Karpas-422 (cell line): ENCODE measurements around the gene GNG2. TPM values are rescaled to one million over a fixed set of nuclear protein-coding genes. Genes with fewer than 3 reads are reported as not detected.

Source experiments
- DNase-seq: peaks from one replicate; pipeline ENCODE4 v3.0.0-alpha.2; 2015
- H2AFZ ChIP-seq: fragments of 200-600 bp; sonication (generic); 2 replicates; pipeline ENCODE4 v1.6.1; 2014; ENCODE audit warnings: antibody characterized with exemption, low read length, mixed read lengths
- H3K27ac ChIP-seq: fragments of 200-600 bp; sonication (generic); 2 replicates; pipeline ENCODE4 v1.5.1; 2014; ENCODE audit warnings: mild to moderate bottlenecking, low read length, moderate library complexity
- H3K27me3 ChIP-seq: fragments of 200-600 bp; sonication (generic); 2 replicates; pipeline ENCODE4 v1.6.1; 2014; ENCODE audit warnings: low read length, mixed read lengths
- H3K36me3 ChIP-seq: fragments of 200-600 bp; sonication (generic); 2 replicates; pipeline ENCODE4 v1.6.1; 2014; ENCODE audit warnings: low read length, mixed read lengths; ENCODE audit not compliant: insufficient read depth
- H3K4me1 ChIP-seq: fragments of 200-600 bp; sonication (generic); 2 replicates; pipeline ENCODE4 v1.6.1; 2014; ENCODE audit warnings: mild to moderate bottlenecking, low read length, mixed read lengths
- H3K4me2 ChIP-seq: fragments of 200-600 bp; sonication (generic); 2 replicates; pipeline ENCODE4 v1.6.1; 2014; ENCODE audit warnings: low read length, low read depth, mild to moderate bottlenecking; ENCODE audit not compliant: poor library complexity, severe bottlenecking
- H3K4me3 ChIP-seq: fragments of 200-600 bp; sonication (generic); 2 replicates; pipeline ENCODE4 v1.5.1; 2014; ENCODE audit warnings: mild to moderate bottlenecking, antibody characterized with exemption, low read length, mixed read lengths
- H3K79me2 ChIP-seq: fragments of 200-600 bp; sonication (generic); 2 replicates; pipeline ENCODE4 v1.6.1; 2014; ENCODE audit warnings: mild to moderate bottlenecking, low read length, mixed read lengths
- H3K9ac ChIP-seq: fragments of 200-600 bp; sonication (generic); 2 replicates; pipeline ENCODE4 v1.6.0; 2014; ENCODE audit warnings: low read length
- H3K9me2 ChIP-seq: fragments of 200-600 bp; sonication (generic), shearing (Covaris generic); replicated peaks from 2 replicates; pipeline ENCODE4 v1.6.0; 2014; ENCODE audit warnings: mild to moderate bottlenecking, low read length, moderate library complexity; ENCODE audit not compliant: insufficient read depth
- H3K9me3 ChIP-seq: fragments of 300-700, 200-600 bp; sonication (generic); 2 replicates; pipeline ENCODE4 v1.6.1; 2014; ENCODE audit warnings: low read length, mixed read lengths
- H4K20me1 ChIP-seq: fragments of 200-600 bp; sonication (generic); 2 replicates; pipeline ENCODE4 v1.6.1; 2014; ENCODE audit warnings: mild to moderate bottlenecking, antibody characterized with exemption, low read length, low read depth; ENCODE audit not compliant: insufficient read depth
- total RNA-seq: library from RNA; depleted of rRNA; stranded (reverse); fragments of >200 nt; shearing (Covaris generic); gene quantifications from 2 replicates; pipeline ENCODE4 v1.2.3, GENCODE V29; 2014; ENCODE audit warnings: low replicate concordance

Gene GNG2
- total RNA-seq, 1 experiment from 2014 or later, result 351 TPM

DNA sequence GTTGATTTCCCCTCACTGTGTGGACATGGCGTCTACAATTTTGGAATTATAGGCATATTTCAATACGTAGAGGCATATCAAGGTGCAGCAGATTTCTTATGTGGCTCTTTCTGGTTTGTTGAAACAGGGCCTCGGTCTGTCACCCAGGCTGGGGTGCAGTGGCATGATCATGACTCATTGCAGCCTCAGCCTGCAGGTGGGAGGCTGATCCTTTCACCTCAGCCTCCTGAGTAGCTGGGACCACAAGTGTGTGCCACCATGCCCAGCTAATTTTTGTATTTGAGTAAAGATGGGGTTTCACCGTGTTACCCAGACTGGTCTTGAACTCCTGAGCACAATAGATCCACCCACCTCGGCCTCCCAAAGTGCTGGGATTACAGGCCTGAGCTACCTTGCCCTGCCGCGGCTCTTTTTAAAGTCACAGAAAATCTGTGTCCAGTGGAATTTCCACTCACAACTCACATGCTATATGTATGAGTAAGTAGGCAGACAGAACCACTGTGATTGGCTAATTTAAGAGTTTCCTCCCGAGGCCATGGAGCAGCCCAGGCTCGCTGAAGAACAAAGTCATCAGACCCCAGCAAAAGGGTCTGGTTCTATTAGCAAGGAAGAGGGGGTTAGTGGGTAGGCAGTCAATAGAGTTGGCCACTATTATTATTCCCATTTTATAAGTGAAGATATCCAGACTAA lies 9.1 kb downstream of the GNG2 start:
- Histone ChIP-seq H3K36me3 (0 out of 2 replicates have a peak, but pooled peaks cover 3% of the 10 kb centered on the region), H3K9me3 (no peaks in the 10 kb centered on the region), H3K4me2 (peak overlapping the region; percentile 80), H3K27me3 (no peaks in the 10 kb centered on the region), H3K27ac (peak overlapping the region; percentile 94), H3K9me2 (no peaks in the 10 kb centered on the region), H2AFZ (no peak overlapping the region), H3K9ac (peak overlapping the region; percentile 41), H3K4me3 (peak overlapping the region; percentile 30), H3K4me1 (peaks cover 97% of the 10 kb centered on the region), H4K20me1 (peaks cover 41% of the 10 kb centered on the region; the same call in 1 of the 2 replicates), H3K79me2 (peaks cover 100% of the 10 kb centered on the region)
- DNase-seq, result peak; percentile 68

DNA sequence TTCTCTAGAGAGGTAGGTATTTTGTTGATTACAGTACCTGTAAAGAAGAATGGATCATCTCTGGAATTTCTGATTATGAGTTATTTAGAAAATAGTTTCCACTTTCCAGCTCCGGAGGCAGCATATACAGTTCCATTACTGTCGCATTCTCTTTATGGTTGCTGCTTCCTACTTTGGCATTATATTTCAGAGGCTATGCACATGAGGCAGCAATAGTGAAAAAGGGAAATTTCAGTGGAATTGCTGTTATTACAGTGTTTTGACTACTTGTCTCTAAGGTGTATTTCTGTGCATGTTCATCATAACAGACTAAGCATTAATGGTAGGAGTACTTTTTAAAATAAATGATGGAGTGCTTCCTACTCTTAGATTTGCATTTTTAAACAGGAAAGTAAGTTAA lies 10.2 kb downstream of the GNG2 start:
- peak overlapping the region; percentile 30 for H3K4me3 ChIP-seq
- H2AFZ ChIP-seq, result no peak overlapping the region
- no peaks in the 10 kb centered on the region for H3K27me3 ChIP-seq
- H3K4me1 ChIP-seq, result peaks cover 96% of the 10 kb centered on the region
- 0 out of 2 replicates have a peak, but pooled peaks cover 3% of the 10 kb centered on the region for H3K36me3 ChIP-seq
- H3K9me2 ChIP-seq, result no peaks in the 10 kb centered on the region
- H3K79me2 ChIP-seq, result peaks cover 98% of the 10 kb centered on the region
- H3K9me3 ChIP-seq, result no peaks in the 10 kb centered on the region
- H3K27ac ChIP-seq, result peak overlapping the region; percentile 94
- peaks cover 34% of the 10 kb centered on the region; the same call in 1 of the 2 replicates for H4K20me1 ChIP-seq
- peak overlapping the region; percentile 41; the same call in 1 of the 2 replicates for H3K9ac ChIP-seq
- H3K4me2 ChIP-seq, result peak overlapping the region; percentile 80
- DNase-seq, result peak; percentile 55

DNA sequence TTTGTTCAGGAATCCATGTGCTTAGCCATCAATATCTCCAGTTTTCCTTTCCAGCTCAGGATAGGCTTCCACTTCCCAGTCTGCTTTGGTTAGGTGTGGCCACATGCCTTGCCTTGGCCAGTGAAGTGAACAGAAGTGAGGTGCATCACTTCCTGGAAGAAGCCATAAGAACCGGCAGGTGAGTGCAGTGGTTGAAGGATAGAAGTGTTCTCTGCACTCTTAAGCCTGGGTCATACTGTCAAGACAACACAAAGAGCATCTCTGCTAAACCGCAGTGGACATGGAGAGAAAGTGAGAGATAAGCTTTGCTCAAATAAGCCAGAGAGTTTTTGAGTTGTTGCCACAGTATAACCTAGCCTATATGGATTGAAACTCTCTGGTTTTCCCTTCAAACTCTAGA lies 11.4 kb downstream of the GNG2 start:
- Histone ChIP-seq H3K27ac (peak overlapping the region; percentile 94), H3K27me3 (no peaks in the 10 kb centered on the region), H2AFZ (no peak overlapping the region), H3K4me3 (no peak overlapping the region), H3K4me1 (peaks cover 95% of the 10 kb centered on the region), H4K20me1 (peaks cover 38% of the 10 kb centered on the region; the same call in 1 of the 2 replicates), H3K9me3 (no peaks in the 10 kb centered on the region), H3K79me2 (peaks cover 97% of the 10 kb centered on the region), H3K9ac (peak overlapping the region; percentile 2; the same call in 1 of the 2 replicates), H3K36me3 (peaks cover 9% of the 10 kb centered on the region; the same call in 1 of the 2 replicates), H3K9me2 (no peaks in the 10 kb centered on the region), H3K4me2 (peak overlapping the region; percentile 80)
- peak; percentile 62 for DNase-seq

DNA sequence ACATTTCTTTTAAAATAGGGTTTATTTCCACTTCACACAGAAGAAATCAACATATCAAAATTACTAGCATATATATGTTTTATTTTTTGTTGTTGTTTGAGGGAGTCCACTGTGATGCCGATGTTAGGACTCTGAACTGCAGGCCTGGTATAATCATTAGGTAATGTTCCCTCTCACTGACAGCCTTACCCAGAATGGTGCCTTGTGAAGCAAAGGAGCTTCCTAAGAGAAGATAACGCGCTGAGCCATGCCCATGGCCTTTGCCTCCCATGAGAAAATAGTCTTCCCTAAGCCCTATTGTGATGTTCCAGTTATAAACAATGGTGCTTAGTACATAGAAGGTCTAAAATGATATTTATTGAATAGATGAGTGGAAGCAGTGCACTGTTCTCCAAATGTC lies 12.0 kb downstream of the GNG2 start:
- H3K4me1 ChIP-seq, result peaks cover 95% of the 10 kb centered on the region
- no peak overlapping the region for H3K4me3 ChIP-seq
- peaks cover 97% of the 10 kb centered on the region for H3K79me2 ChIP-seq
- no peak overlapping the region for H2AFZ ChIP-seq
- H3K27ac ChIP-seq, result peak overlapping the region; percentile 94
- H3K9ac ChIP-seq, result peak overlapping the region; percentile 21
- H4K20me1 ChIP-seq, result peaks cover 37% of the 10 kb centered on the region; the same call in 1 of the 2 replicates
- peaks cover 14% of the 10 kb centered on the region for H3K36me3 ChIP-seq
- H3K27me3 ChIP-seq, result no peaks in the 10 kb centered on the region
- H3K9me2 ChIP-seq, result no peaks in the 10 kb centered on the region
- DNase-seq, result no peak
- peak overlapping the region; percentile 80 for H3K4me2 ChIP-seq
- no peaks in the 10 kb centered on the region for H3K9me3 ChIP-seq

DNA sequence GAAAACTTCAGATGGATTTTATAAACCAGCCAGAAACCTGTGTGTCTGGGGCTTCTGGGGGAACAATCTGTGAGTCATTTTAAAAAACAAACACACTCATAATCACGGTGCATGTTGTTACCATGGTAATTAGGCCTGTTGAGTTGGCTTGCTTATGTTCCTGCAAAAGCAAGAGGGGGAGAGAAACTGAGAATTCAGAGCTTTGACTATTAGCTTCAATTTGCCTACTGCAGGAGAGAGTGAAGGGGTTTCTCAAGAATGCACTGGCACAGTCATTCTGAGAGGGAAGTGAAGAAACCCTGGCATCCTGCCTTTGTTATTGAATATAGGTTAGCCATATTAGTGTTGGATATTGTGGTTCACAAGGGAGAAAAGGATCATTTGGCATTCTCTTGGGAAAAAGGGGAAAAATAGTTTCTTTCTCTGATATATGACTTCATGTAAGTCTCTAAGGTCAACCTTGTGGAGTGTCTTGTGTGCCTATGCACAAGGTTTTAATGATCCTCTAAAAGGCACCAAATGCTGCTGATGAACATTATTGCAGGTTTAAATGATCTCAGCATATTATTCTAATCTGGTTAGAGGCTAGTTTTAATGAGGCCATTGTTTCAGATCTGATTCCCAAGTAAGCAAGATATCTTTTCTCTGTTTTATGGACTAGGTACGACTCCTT lies 12.9 kb downstream of the GNG2 start:
- peak; percentile 79 for DNase-seq
- Histone ChIP-seq H3K9ac (peak overlapping the region; percentile 21), H3K36me3 (peaks cover 24% of the 10 kb centered on the region), H3K9me2 (no peaks in the 10 kb centered on the region), H3K9me3 (no peaks in the 10 kb centered on the region), H3K4me2 (peak overlapping the region; percentile 80), H3K4me1 (peaks cover 95% of the 10 kb centered on the region), H3K4me3 (0 out of 2 replicates have a peak overlapping the region, but pooled peaks have one; percentile 2), H3K27ac (peak overlapping the region; percentile 94), H3K79me2 (peaks cover 97% of the 10 kb centered on the region), H2AFZ (no peak overlapping the region), H3K27me3 (no peaks in the 10 kb centered on the region), H4K20me1 (peaks cover 29% of the 10 kb centered on the region; the same call in 1 of the 2 replicates)

DNA sequence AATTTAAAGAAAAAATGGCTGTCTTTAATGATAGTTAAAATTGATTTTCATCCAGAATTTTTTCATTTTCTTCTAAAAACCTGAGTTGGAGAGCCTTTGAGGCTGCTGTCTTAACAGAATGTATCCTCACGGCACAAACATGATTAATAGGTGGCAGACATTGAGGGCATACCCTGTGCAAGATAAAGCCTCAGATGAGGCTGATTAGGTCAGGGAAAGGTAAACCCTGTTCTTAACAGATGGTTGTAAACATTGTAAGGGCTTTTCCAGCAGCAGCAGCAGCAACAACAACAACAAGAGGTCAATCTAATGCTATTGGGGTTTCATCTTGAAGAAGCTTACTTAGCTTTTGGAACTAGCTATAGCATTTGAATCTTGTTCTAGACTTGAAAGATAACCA lies 17.4 kb downstream of the GNG2 start:
- Histone ChIP-seq H3K27ac (peak overlapping the region; percentile 61), H3K4me1 (peaks cover 89% of the 10 kb centered on the region), H3K9ac (no peak overlapping the region), H4K20me1 (peaks cover 25% of the 10 kb centered on the region; the same call in 1 of the 2 replicates), H3K27me3 (no peaks in the 10 kb centered on the region), H2AFZ (no peak overlapping the region), H3K9me2 (no peaks in the 10 kb centered on the region), H3K36me3 (peaks cover 49% of the 10 kb centered on the region), H3K9me3 (no peaks in the 10 kb centered on the region), H3K4me2 (no peak overlapping the region), H3K79me2 (peaks cover 95% of the 10 kb centered on the region), H3K4me3 (no peak overlapping the region)
- DNase-seq, result no peak

DNA sequence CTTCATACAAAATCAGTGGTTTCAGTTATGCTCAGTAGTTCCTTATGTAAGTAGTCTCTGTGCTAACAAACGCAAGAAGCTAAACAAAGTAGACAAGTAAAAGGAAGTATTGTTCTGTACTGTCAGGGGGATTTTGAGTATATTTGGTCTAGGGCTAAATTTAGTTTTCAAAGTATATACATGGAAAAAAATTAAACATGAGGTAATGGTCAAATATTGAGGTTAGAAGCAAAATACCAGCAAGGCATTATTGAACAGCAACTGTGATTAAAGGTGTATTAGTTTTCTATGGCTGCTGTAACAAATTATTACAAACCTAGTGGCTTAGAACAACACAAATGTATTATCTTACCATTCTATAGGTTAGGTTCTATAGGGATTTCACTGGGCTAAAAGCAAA lies 18.8 kb downstream of the GNG2 start:
- Histone ChIP-seq H3K4me2 (peak overlapping the region; percentile 17), H3K4me3 (no peak overlapping the region), H3K9ac (no peak overlapping the region), H3K9me2 (no peaks in the 10 kb centered on the region), H3K27me3 (no peaks in the 10 kb centered on the region), H3K9me3 (no peaks in the 10 kb centered on the region), H3K36me3 (peaks cover 47% of the 10 kb centered on the region), H4K20me1 (peaks cover 14% of the 10 kb centered on the region; the same call in 1 of the 2 replicates), H2AFZ (no peak overlapping the region), H3K27ac (peak overlapping the region; percentile 61), H3K4me1 (peaks cover 87% of the 10 kb centered on the region), H3K79me2 (peaks cover 94% of the 10 kb centered on the region)
- DNase-seq, result no peak
